Right kidney (tissue), 1 donor: ENCODE measurements around the gene HECA.
"Not testable (repeated sequence)": the region's sequence is repeated elsewhere in the genome, so short reads cannot be mapped to it uniquely, and the experiment has no call there.

ENCODE experiments used
- DNase-seq: peaks from one replicate; pipeline ENCODE4 v3.0.0-alpha.2; 2016

HECA gene

GRCh38 chr6:139205843-139206242, 71.0 kb downstream of the HECA start:
- DNase-seq: no peak

- not testable (repeated sequence) for DNase-seq
These were observed 75.9 kb downstream of the HECA start for GRCh38 chr6:139210766-139211165.

DNA sequence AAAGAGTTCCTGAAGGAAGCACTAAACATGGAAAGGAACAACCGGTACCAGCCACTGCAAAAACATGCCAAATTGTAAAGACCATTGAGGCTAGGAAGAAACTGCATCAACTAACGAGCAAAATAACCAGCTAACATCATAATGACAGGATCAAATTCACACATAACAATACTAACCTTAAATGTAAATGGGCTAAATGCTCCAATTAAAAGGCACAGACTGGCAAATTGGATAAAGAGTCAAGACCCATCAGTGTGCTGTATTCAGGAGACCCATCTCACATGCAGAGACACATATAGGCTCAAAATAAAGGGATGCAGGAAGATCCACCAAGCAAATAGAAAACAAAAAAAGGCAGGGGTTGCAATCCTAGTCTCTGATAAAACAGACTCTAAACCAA, 77.6 kb downstream of the HECA start:
- not testable (repeated sequence) for DNase-seq

GRCh38 chr6:139219271-139219729, 84.4 kb downstream of the HECA start:
- peak; percentile 41 for DNase-seq

DNA sequence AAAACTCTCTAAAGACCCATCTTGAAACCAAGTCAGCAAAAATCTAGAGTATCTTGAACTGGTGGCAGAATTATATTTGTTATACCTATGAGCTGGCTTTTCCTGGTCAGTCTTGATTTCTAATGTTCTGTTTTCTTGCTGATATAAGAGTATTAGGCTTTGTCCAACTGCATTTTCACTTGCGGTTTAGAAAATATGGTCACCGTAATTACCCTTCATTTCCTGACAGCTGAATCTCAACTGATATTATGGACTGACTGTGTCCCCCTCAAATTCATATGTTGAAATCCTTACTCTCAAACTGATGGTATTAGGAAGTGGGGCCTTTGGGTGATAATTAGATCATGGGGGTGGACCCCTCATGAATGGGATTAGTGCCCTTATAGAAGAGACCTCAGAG, 84.9 kb downstream of the HECA start:
- no peak for DNase-seq

- DNase-seq: not testable (repeated sequence)
These were observed 93.5 kb downstream of the HECA start for GRCh38 chr6:139228387-139228786.
